Measurements from ENCODE around the gene TAS2R41. TPM values are rescaled to one million over a fixed set of nuclear protein-coding genes. Genes with fewer than 3 reads are reported as not detected.

Gene TAS2R41
- total RNA-seq, 1 experiment from 2014 or later, result not detected

- Histone ChIP-seq H3K79me2 (ENCODE audit: insufficient read depth, low read length) (no peaks in the 10 kb centered on the region), H4K20me1 (ENCODE audit: control insufficient read depth, insufficient read depth, insufficient read length) (no peaks in the 10 kb centered on the region), H3K23me2 (ENCODE audit: insufficient read length, low read depth, low read length, poor library complexity, severe bottlenecking) (no peaks in the 10 kb centered on the region), H3K18ac (ENCODE audit: insufficient read length, low read depth, low read length) (no peak overlapping the region), H3K9ac (ENCODE audit: extremely low read depth, insufficient read length, low read length) (no peak overlapping the region), H3K9me3 (ENCODE audit: control insufficient read depth, low read depth, low read length) (peaks cover 7% of the 10 kb centered on the region), H3K4ac (ENCODE audit: low read depth, low read length) (no peak overlapping the region), H2AFZ (ENCODE audit: low read length) (no peak overlapping the region), H3K4me2 (ENCODE audit: insufficient read depth, insufficient read length, low read length) (no peak overlapping the region), H3K23ac (ENCODE audit: insufficient read length, low read depth, low read length) (no peak overlapping the region), H4K91ac (ENCODE audit: insufficient read length, low read depth, low read length) (no peak overlapping the region), H3K27ac (ENCODE audit: insufficient read length, low read depth, low read length) (no peak overlapping the region), H4K8ac (replicated peaks; ENCODE audit: insufficient read length, low read depth, low read length) (no peak overlapping the region), H2BK20ac (ENCODE audit: low read depth, low read length, poor library complexity, severe bottlenecking) (no peak overlapping the region), H4K5ac (ENCODE audit: insufficient read length, low read depth, low read length) (no peak overlapping the region), H3K27me3 (ENCODE audit: insufficient read depth, low read length) (no peaks in the 10 kb centered on the region), H3K79me1 (ENCODE audit: insufficient read depth, low read depth, low read length, poor library complexity, severe bottlenecking) (no peaks in the 10 kb centered on the region), H3K56ac (ENCODE audit: insufficient read length, low read depth, low read length) (no peak overlapping the region), H2BK15ac (ENCODE audit: low read depth, low read length) (no peak overlapping the region), H3T11ph (ENCODE audit: low read length) (no peak overlapping the region), H2BK120ac (ENCODE audit: low read depth, low read length, poor library complexity, severe bottlenecking) (no peak overlapping the region), H3K14ac (ENCODE audit: insufficient read depth, low read length) (no peak overlapping the region), H2BK12ac (ENCODE audit: insufficient read length, low read depth, low read length) (no peak overlapping the region), H2BK5ac (ENCODE audit: insufficient read length, low read length) (no peak overlapping the region), H3K4me1 (ENCODE audit: insufficient read depth, low read length) (no peaks in the 10 kb centered on the region), H2AK5ac (ENCODE audit: insufficient read length, low read length) (no peak overlapping the region)
- H3K27ac Mint-ChIP-seq, result no peak overlapping the region
- peaks cover 11 to 24% of the 10 kb centered on the region in 2 experiments for H3K9me3 Mint-ChIP-seq
- peaks cover 5 to 7% of the 10 kb centered on the region in 2 experiments; a peak in 3 of 4 replicates for H3K4me1 Mint-ChIP-seq
- TF ChIP-seq CTCF (conservative IDR thresholded peaks at IDR 0.05), result no peak
- no CpG with 5 or more reads among the region's 1 CpG for WGBS (ENCODE audit: extremely low coverage, insufficient read length, low lambda C conversion rate)
- H3K4me3 Mint-ChIP-seq, result no peak overlapping the region
- no peak for DNase-seq
- peaks cover 0 to 22% (median 6%) of the 10 kb centered on the region in 3 experiments; a peak in 5 of 7 replicates for H3K36me3 Mint-ChIP-seq (ENCODE audit: insufficient read depth in 1 of 3, low read depth in 3 of 3)
- H3K27me3 Mint-ChIP-seq (ENCODE audit: low read depth), result no peaks in the 10 kb centered on the region
Observed at GRCh38 chr7:143463957-143464356, 13.7 kb upstream of the TAS2R41 start.
